Measurements from ENCODE around the gene COQ8A. TPM values are rescaled to one million over a fixed set of nuclear protein-coding genes. Genes with fewer than 3 reads are reported as not detected.

COQ8A gene
- total and polyA plus RNA-seq, 10 of the 15 experiments (the other 5 are each of a cell fraction or from before 2014, with no cell fraction given): 0.72 to 24.8 (median 12.1) TPM

DNA sequence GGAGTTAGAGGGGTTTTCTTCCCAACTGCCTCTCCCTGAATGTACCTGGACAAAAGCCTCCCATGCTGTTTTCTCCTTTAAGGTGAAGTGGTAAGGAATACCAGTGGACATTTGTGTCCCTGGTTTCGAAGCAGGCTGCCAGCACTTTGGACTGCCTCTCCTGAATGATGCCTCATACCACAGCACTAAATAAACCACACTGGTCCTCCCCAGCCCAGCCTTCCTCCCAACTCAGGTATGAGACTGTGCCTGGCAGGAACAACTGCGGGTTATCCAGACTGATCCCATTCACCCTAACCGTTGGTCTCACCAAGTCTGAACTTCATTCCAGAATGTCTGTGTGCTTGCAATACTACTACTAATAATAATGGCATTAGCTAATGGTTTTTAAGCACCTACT lies 9.3 kb downstream of the COQ8A start:
- H3K4me1 ChIP-seq (ENCODE audit: control insufficient read depth, insufficient read depth, low read length): no peaks in the 10 kb centered on the region
- H3K36me3 ChIP-seq (ENCODE audit: control insufficient read depth in 2 of 2, insufficient read depth in 2 of 2, low read length in 1 of 2): no peaks in the 10 kb centered on the region
- ChIA-PET SMC1A (ENCODE audit: uncharacterized antibody, unreplicated experiment) (no interaction called here), RAD21 (ENCODE audit: unreplicated experiment) (no interaction called here), POLR2A (interaction anchor here (0.6 kb wide), 1 partner anchor 165 kb away, joined by 3 read pairs; no protein-coding TSS in a partner anchor), CTCF (no interaction called here)
- TF ChIP-seq CHD4 (IDR thresholded peaks at IDR 0.05) (no peak), HDAC2 (IDR thresholded peaks at IDR 0.05) (no peak), SIX5 (IDR thresholded peaks at IDR 0.05; ENCODE audit: low read depth, low read length, severe bottlenecking) (no peak), RAD21 (IDR thresholded peaks at IDR 0.05; ENCODE audit: insufficient read depth, low read depth, low read length) (no peak), NFYB (IDR thresholded peaks at IDR 0.05; ENCODE audit: insufficient read depth, low read depth, low read length) (no peak), IRF4 (IDR thresholded peaks at IDR 0.05; ENCODE audit: low read depth, low read length) (no peak), BACH1 (IDR thresholded peaks at IDR 0.05; ENCODE audit: borderline replicate concordance) (no peak), RCOR1 (conservative IDR thresholded peaks at IDR 0.05; ENCODE audit: low read depth, low read length) (no peak), POU2F2 (IDR thresholded peaks at IDR 0.05; ENCODE audit: borderline replicate concordance, low read depth, low read length) (no peak), MXI1 (IDR thresholded peaks at IDR 0.05; ENCODE audit: low read depth, low read length) (no peak), SMC3 (IDR thresholded peaks at IDR 0.05; ENCODE audit: borderline replicate concordance, low read length) (no peak), CBFB (IDR thresholded peaks at IDR 0.05; ENCODE audit: low read depth) (no peak), DPF2 (IDR thresholded peaks at IDR 0.05) (no peak), FOXK2 (IDR thresholded peaks at IDR 0.05) (no peak), USF1 (IDR thresholded peaks at IDR 0.05; ENCODE audit: borderline replicate concordance, extremely low read length, insufficient read depth, low read depth, low read length) (no peak), YY1 (IDR thresholded peaks at IDR 0.05; ENCODE audit: low read depth, low read length) (no peak), MLLT1 (IDR thresholded peaks at IDR 0.05) (no peak)
- no peaks in the 10 kb centered on the region; the same call in 2 of the 3 replicates for H3K9me3 ChIP-seq (replicated peaks; ENCODE audit: control insufficient read depth, insufficient read depth, low read length)
- BruUV-seq (replicated peaks): no TSS peak
- no peaks in the 10 kb centered on the region for H3K27me3 ChIP-seq (replicated peaks in 1 of 2; ENCODE audit: control insufficient read depth in 2 of 2, insufficient read depth in 2 of 2, low read length in 1 of 2)
- H3K4me3 ChIP-seq: no peak overlapping the region
- WGBS (ENCODE audit: insufficient coverage, insufficient replicate concordance, low lambda C conversion rate, missing lambda C conversion rate): 95% methylated on average over 3 of the region's 3 CpGs
- intact Hi-C loops (cut with micrococcal nuclease; ENCODE audit: unreplicated experiment) (no loop called here), in situ Hi-C loops (cut with MboI) (no loop called here)
- no peak overlapping the region for H3K27ac ChIP-seq (ENCODE audit: control insufficient read depth, insufficient read depth)
- H3K9ac ChIP-seq (ENCODE audit: control insufficient read depth, insufficient read depth, low read length): no peak overlapping the region
- no peak for FAIRE-seq
- ATAC-seq: no peak
- no peak overlapping the region for H2AFZ ChIP-seq (ENCODE audit: control insufficient read depth, low read depth, low read length)
- H3K79me2 ChIP-seq (ENCODE audit: control insufficient read depth, insufficient read depth, low read length): no peaks in the 10 kb centered on the region
- DNase-seq (ENCODE audit: low read depth, low spot score): no peak
- no peaks in the 10 kb centered on the region for H4K20me1 ChIP-seq (ENCODE audit: control insufficient read depth, insufficient read depth)
- no peak overlapping the region for H3K4me2 ChIP-seq (ENCODE audit: control insufficient read depth, insufficient read depth)

Data from GM12878 (cell line).